ENCODE data around the gene MYL5.
"Not testable (repeated sequence)": the region's sequence is repeated elsewhere in the genome, so short reads cannot be mapped to it uniquely, and the experiment has no call there.

DNA sequence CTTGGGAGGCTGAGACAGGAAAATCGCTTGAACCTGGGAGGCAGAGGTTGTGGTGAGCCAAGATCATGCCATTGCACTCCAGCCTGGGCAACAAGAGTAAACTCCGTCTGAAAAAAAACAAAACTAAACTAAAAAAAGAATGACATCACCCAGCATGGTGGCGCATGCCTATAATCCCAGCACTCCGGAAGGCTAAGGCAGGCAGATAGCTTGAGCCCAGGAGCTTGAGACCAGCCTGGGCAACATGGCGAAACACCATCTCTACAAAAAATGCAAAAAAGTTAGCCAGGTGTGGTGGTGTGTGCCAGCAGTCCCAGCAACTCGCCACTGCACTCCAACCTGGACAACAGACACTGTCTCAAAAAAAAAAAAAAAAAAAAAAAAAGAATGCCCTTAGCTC, 32.0 kb upstream of the MYL5 start:
- TF ChIP-seq, protein P1, sequence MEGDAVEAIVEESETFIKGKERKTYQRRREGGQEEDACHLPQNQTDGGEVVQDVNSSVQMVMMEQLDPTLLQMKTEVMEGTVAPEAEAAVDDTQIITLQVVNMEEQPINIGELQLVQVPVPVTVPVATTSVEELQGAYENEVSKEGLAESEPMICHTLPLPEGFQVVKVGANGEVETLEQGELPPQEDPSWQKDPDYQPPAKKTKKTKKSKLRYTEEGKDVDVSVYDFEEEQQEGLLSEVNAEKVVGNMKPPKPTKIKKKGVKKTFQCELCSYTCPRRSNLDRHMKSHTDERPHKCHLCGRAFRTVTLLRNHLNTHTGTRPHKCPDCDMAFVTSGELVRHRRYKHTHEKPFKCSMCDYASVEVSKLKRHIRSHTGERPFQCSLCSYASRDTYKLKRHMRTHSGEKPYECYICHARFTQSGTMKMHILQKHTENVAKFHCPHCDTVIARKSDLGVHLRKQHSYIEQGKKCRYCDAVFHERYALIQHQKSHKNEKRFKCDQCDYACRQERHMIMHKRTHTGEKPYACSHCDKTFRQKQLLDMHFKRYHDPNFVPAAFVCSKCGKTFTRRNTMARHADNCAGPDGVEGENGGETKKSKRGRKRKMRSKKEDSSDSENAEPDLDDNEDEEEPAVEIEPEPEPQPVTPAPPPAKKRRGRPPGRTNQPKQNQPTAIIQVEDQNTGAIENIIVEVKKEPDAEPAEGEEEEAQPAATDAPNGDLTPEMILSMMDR (IDR thresholded peaks at IDR 0.05) = not testable (repeated sequence)
- TF ChIP-seq POLR2A (IDR thresholded peaks at IDR 0.05); EP300 (IDR thresholded peaks at IDR 0.05; ENCODE audit: low read depth); POLR2AphosphoS5 (IDR thresholded peaks at IDR 0.05): not testable (repeated sequence)
